GM18498 (cell line): Measurements from ENCODE around the gene ADK.
"Not testable (repeated sequence)": the region's sequence is repeated elsewhere in the genome, so short reads cannot be mapped to it uniquely, and the experiment has no call there.

Source experiments
- ATAC-seq: cut with Tn5 transposase; IDR thresholded peaks from one replicate; pipeline ENCODE4 v1.9.1; 2021; ENCODE audit warnings: mild to moderate bottlenecking, moderate library complexity; ENCODE audit not compliant: unreplicated experiment

ADK gene

GRCh38 chr10:74406006-74406405 is 255.0 kb downstream of the ADK start:
- ATAC-seq, result no peak

- no peak for ATAC-seq
Measured at GRCh38 chr10:74415146-74415839, 264.3 kb downstream of the ADK start.

DNA sequence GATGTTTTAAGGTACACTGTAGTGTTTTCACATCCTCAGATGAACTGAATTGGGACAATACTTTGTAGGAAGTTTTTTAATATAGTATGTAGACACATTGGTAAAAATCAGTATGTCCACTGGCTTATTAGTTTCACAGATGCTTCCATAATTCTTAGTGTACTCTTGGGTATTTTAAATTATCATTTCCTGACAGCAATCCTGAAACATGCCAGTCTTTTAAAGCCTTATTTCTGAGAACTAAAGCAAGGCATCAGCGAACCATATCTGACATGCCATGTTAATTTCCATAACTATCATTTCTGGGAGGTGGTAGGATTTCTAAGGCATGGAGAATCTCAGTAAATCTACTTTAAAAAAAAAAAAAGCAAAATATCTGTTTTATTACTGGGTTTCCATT is 266.4 kb downstream of the ADK start:
- ATAC-seq, result no peak

GRCh38 chr10:74418285-74418872 is 267.4 kb downstream of the ADK start:
- ATAC-seq, result no peak

DNA sequence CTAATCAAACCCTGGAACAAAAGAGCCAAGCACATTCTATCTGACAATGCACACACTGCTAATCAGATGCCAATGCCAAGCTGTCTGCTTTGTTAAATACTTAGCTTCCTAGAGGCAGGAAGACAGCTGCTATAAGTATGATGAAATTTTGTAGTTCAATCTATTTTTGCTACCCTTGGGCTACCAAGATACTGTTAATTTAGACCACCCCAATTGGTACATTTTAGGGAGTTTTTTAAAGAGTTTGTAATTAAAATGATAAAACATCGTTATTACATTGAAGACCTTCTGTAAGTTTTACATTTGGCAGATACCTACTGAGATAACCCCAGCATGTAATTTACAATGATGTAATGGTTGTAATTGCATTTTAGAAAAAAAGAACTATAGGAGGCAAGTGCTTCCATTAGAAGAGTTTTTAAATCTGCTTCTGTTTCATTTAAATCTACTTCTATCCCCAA is 268.5 kb downstream of the ADK start:
- no peak for ATAC-seq

DNA sequence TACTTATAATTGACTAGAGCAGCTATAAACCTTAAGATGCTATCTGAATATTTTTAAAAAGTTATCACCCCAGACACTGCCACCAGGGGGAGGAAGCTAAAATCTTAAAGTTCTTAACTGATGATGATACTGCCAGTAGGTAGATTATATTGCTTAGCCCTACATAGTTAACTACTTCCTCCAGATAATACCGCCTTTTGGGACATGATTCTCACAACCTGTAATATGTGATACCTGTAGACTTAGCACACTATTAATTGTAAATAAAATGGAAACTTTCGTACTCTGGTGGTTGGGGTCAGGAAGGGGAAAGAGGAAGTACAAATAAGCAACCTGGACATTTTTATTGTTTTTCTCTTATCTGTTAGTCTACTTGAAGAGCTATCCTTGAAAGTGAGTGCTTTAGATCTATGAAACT is 268.9 kb downstream of the ADK start:
- ATAC-seq, result no peak

DNA sequence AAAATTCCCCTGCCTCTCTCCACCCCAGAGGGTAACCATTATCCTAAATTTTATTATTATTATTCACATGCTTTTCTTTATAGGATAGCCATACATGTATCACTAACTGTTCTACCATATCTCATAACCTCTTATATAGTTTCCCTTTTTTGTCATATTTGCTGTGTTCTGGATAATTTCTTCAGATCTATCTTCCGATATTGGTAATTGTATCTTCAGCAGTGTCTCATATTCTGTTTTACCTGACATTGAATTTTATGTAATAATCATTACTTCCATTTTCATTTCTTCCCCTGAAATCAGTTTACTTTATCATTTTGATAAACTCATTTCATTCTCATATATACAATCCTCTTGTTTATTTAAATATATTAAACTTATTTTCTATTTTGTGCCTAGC is 273.5 kb downstream of the ADK start:
- ATAC-seq, result no peak

DNA sequence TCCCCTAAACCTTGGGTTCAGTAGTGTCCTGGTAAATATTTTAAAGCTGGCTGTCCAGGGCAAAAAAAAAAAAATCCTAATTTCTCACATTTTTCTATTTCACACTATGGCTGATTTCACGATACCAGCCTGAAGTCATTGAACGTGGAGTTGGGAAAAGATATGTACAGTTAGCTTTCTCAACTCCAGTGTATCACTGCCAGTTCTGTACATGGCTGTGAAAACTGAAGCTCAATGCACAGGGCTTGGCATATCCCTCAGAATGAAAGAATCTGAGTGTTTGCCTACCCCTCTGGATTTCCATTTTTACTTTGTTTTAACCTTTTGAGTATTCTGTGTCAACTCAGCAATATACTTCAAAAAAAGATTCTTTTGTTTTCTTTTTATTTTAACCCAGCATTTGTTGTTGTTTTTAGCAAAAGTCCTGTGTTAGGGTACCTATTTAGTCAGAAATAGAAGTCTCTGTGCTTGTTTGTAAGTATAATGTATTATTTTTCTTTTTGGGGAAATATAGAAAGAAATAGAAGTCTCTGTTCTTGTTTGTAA is 274.5 kb downstream of the ADK start:
- ATAC-seq, result no peak

GRCh38 chr10:74431816-74432215 is 280.8 kb downstream of the ADK start:
- no peak for ATAC-seq

GRCh38 chr10:74432841-74433594 is 282.0 kb downstream of the ADK start:
- ATAC-seq, result no peak

- no peak for ATAC-seq
Measured at GRCh38 chr10:74433595-74433956, 282.6 kb downstream of the ADK start.

DNA sequence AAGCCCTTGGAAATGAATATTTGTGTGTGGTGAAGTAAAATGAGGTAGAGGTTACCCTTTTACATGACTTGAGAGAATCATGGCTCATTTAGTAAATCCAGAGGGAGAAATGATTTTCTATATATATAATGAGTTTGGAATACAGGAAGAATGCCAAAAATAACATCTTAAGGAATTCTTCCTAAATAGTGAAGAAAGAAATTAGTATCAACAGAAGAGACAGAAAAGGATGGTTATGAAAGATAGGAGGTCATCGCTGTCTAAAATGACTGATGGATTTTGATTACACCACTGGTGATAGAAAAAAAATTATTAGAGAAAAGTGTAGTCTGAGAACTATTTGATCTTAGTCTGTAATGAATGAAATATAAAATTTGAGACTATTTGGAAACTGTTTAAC is 283.0 kb downstream of the ADK start:
- no peak for ATAC-seq

GRCh38 chr10:74434547-74434946 is 283.5 kb downstream of the ADK start:
- no peak for ATAC-seq

- no peak for ATAC-seq
Measured at GRCh38 chr10:74436523-74437170, 285.6 kb downstream of the ADK start.

DNA sequence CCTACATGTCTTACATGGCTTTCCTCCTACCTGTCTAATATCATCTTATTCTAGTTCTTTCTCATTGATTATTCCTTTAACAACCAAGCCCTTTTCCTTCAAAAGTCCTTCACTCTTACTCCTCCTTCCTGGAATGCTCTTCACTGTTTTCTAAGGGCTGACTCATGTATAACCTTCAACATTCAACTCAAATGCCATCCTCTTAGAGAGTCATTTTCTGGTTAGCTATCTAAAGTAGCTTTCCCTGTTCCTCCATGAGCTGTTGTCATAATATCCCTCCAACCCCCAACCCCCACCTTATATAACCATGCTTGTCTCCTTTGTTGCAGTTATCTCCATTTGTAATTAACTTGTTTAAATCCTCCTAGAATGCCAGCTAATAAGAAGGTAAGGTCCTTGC is 286.8 kb downstream of the ADK start:
- no peak for ATAC-seq

DNA sequence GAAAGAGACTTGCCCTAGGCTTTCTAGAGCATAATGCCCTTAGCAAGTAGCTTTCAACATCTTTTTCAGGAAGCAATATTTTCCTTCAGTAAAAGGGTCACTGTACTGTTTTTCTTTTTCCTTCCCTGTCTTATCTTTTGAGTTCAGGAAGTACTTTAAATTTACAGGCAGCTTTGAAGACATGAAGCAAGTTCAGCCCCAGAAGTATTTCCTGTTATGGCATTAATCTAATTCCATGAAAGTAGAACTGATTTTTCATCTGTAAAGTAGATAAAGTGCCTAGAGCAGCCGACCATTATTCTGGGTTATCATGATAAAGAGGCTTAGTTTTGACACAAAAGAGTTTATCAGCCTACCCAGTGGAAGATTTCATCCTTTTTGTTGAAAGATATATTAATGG is 288.2 kb downstream of the ADK start:
- ATAC-seq, result no peak

DNA sequence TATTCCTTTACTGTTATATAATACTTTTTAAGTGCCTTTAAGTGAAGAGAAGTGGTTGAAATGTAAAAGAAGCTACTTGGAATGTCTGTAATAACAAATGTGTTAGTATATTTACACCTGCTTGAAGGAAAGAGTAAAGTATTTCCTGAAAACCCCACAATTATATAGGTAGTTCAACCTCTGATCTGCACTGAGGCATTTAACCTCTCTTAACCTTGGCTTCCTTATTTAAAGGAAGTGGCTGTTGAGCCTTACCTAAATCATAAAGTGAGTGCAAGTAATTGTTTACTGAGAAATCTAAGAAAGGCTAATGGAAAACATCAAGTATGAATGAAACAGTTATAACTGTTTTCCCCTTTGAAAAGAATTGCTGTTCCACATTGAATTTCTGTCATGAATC is 294.5 kb downstream of the ADK start:
- no peak for ATAC-seq

DNA sequence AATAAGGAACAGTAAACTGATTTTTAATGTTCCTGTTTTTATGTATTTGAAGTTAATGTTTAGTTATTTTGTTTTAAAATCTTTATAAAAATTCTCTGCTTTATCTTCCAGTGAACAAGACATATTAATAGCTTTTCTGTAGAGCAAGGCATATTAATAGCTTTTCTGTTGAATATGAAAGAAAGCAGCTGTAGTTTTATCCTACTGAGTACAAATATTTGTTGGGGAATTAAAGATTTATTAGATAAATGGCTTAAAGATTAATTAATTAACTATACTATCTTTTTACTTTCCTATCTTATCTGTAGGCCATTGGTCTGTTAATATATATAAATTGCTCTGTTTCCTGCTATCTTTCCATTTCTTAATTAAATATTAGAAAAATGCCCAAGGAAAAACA is 299.6 kb downstream of the ADK start:
- ATAC-seq, result no peak

DNA sequence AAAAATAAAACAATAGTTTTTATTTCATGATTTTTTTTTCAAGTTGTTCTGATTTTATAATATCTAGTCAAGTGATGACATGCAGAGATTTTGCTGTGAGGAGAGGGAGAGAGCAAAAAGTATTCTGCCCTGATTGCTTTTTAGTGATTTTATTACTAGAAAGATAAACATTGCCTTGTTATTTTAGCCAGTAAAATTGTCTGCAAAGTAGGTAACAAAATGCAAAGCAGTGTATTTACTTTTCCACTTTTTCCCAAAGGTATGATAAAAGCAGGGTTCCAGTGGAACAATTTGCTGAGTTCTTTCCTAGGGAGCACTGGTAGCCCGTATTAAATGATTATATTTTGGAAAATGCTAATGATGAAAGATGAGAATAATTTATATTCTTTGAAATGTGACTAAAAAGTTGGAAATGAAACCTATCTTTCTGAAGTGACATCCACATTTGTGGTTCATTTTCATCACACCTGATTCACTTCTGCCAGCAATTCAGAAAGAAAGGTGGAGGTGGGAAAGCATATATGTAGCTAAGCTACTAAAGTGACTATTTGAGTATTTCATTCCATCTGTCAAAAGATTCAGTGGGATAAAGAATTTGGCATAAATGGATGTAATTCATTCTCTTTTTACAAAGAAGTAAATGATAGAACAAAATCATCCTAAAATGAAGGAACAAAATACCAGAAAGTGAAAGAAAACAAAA is 300.3 kb downstream of the ADK start:
- ATAC-seq, result no peak

GRCh38 chr10:74453169-74453568 is 302.1 kb downstream of the ADK start:
- no peak for ATAC-seq

DNA sequence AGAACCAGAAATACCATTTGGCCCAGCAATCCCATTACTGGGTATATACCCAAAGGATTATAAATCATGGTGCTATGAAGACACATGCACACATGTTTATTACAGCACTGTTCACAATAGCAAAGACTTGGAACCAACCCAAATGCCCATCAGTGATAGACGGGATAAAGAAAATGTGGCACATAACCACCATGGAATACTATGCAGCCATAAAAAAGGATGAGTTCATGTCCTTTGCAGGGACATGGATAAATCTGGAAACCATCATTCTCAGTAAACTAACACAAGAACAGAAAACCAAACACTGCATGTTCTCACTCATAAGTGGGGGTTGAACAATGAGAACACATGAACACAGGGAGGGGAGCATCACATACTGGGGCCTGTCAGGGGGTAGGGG is 306.5 kb downstream of the ADK start:
- not testable (repeated sequence) for ATAC-seq
